ENCODE results near the gene NLGN1.
"Not testable (repeated sequence)": the region's sequence is repeated elsewhere in the genome, so short reads cannot be mapped to it uniquely, and the experiment has no call there.

The NLGN1 gene

GRCh38 chr3:173568623-173569022 is 171.1 kb downstream of the NLGN1 start:
- no peak for DNase-seq

DNA sequence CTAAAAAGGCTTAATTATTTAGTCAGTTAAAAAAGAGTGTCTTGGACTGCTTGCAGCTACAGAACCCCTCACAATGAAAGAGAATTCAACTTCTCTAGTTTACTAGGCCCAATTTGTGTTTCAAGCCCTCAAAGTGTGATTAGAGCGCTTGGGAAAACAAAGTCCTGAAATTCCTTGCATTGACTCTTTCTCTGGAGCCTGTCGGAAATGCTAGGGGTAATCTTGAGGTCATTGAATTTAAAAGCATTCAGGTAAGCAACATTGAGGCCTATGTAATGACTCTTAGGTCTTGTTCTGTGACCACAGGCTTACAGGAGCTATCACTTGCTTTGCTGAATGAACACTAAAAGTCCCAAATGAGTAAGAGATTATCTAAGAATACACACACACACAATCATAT is 186.0 kb downstream of the NLGN1 start:
- DNase-seq = no peak

GRCh38 chr3:173584093-173584837 is 186.7 kb downstream of the NLGN1 start:
- DNase-seq = no peak

GRCh38 chr3:173584838-173585831 is 187.6 kb downstream of the NLGN1 start:
- no peak for DNase-seq

- DNase-seq = no peak
Measured at GRCh38 chr3:173586166-173586565, 188.6 kb downstream of the NLGN1 start.

DNA sequence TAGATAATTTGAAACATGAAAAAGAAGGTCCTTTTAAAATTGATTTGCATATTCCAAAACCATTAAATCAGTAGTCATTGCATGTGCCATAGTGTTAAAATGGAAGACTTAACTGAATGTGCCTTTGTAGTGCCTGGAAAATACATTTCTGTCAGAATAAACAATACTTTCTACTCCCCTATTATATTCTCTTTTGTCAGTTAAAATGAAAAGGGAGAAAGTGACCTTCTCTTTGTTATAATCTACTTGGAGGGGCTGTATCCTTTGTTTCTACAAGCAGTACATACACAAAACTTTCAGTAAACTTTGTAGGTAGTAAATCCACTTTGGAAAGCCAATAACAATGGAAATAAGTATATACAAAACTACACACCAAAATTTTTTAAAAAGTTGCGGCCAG is 189.5 kb downstream of the NLGN1 start:
- DNase-seq = no peak

- DNase-seq = no peak
Measured at GRCh38 chr3:173588556-173588955, 191.0 kb downstream of the NLGN1 start.

DNA sequence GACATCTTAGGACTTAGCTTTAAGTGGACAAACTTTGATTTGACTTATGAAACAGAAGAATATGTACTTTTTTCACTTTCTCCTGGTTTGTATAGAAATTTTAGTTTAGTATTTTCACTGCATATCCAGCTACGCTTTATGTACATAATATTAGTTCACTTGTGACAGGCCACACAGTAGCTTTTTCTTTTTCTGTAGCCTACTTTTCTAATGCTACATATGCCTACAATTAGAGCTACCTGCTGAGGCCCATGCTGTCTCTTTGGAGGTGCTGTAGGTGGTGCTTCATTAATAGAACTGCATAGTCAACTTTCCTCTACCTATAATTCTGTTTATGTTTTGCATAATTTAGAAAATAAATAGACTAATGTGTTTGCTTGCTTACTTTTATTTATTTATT is 191.6 kb downstream of the NLGN1 start:
- no peak for DNase-seq

DNA sequence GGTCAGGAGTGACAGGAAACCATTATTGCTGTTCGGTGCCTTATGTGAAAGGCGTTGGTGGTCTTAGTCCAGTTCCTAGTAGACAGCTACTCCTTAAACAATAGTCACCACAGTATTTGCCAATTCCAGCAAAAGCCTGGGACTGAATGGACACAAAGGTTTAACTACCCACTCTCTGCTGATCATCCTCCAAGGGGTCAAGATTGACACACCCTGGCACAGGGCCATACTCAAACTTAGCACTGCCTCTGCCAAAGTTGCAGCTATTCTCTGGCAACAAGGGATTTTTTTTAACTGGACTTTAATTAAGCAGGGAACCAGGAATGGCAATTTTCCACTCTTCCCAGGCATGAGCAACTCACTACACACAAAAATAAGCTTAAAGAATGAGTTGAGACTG is 193.9 kb downstream of the NLGN1 start:
- no peak for DNase-seq

GRCh38 chr3:173594881-173595280 is 197.3 kb downstream of the NLGN1 start:
- not testable (repeated sequence) for DNase-seq

GRCh38 chr3:173599673-173600072 is 202.1 kb downstream of the NLGN1 start:
- DNase-seq = no peak

DNA sequence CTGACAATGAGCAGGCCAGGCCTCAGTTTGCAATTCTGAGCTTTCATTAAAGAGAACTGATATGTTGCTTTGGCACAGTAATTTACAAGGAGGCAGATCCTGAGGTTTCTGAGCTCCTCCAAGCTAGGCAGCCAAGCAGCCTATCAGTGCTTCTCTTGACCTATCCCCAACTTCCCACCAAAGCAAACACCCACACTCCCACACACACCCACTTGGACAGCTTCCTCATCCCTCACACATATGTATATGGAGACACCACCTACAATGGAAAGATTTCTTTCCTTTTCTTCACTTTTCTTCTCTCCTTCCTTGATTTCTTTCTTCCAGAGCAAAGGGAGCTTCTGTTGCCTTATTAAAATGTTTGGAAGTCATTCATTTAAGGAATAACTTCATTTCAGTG is 217.0 kb downstream of the NLGN1 start:
- no peak for DNase-seq

GRCh38 chr3:173615661-173616060 is 218.1 kb downstream of the NLGN1 start:
- no peak for DNase-seq

DNA sequence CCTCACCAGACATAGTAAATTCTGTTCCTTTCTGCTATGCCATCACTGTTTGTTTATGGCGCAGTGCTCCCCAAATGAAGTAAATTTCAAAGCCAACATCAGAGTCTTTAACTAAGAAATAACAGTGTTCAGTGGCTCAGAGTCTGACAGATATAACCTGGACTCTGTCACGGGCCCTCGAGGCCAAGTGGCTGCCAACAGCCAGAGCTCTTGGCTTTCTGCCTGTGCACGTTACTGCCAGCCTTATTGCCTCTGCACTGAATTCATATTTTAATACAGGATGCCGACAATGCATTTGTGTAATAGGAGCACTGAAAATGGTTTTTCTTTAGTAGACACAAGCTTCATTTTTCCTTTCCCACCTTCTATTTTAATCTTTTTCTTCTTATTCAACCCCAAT is 219.9 kb downstream of the NLGN1 start:
- no peak for DNase-seq

GRCh38 chr3:173618148-173618547 is 220.6 kb downstream of the NLGN1 start:
- no peak for DNase-seq

DNA sequence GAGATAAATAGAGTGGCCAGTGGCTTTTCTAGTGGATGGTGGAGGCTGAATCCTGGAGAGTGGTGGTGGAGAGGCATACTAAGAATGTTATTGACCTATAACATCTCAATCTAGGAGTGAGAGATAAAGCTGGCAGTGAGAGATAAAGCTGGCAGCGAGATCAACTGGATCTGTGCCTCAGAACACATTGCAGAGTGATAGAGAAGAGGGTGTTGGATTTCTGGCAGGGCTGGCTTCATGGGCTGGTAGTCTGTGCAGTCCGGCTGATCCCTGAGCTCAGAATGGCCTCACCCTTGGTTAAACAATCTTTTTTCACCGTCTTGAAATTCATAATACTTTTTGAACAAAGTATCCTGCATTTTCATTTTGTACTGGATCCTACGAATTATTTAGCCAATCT is 221.2 kb downstream of the NLGN1 start:
- DNase-seq = no peak

GRCh38 chr3:173622166-173622565 is 224.6 kb downstream of the NLGN1 start:
- DNase-seq = no peak

- DNase-seq = no peak
Measured at GRCh38 chr3:173624086-173624485, 226.5 kb downstream of the NLGN1 start.

- no peak for DNase-seq
Measured at GRCh38 chr3:173630849-173631248, 233.3 kb downstream of the NLGN1 start.

- no peak for DNase-seq
Measured at GRCh38 chr3:173632945-173633344, 235.4 kb downstream of the NLGN1 start.

GRCh38 chr3:173635826-173636225 is 238.3 kb downstream of the NLGN1 start:
- DNase-seq = no peak

DNA sequence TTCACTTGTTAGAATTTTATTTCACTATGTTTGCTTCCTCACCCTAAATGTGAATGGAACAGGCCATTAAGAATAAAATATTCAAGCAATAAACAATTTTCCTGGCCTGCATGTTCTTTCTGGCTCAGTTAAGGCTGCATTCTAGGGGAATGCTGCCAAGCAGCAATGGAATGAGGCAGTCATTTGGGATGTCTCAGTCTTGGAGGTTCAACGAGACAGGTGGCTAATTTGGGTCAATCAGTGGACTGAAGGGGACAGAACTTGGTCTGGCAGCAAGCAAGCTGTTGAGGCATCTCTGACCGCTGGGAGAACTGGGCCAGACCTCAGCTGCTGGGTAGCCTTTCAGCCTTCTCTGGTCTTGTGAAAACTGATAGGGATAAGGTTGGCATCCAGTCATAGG is 241.6 kb downstream of the NLGN1 start:
- DNase-seq = no peak

DNA sequence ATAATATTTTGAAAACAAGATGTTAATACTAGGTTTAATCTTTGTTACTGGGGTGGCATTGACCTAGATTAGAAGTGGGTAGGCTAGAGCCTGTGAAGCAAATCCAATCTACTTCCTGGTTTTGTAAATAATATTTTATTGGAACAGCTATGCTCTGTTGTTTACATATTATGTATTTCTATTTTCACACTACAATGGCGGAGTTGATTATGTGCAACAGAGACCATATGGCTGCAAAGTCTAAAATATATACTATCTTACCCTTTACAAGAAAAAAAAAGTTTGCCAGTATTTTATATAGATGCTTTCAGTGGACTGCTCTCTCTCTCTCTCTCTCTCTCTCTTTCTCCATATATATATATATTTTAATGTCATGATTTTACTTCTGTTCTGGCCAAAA is 244.2 kb downstream of the NLGN1 start:
- no peak for DNase-seq
